CD14-positive monocyte (primary cell): ENCODE data around the gene CCN2. TPM values are rescaled to one million over a fixed set of nuclear protein-coding genes. Genes with fewer than 3 reads are reported as not detected.

Source experiments
- DNase-seq, 3 donors: peaks; one replicate each; pipeline ENCODE4 v3.0.0-alpha.2; 2011 to 2022
- H2AFZ ChIP-seq: 2 replicates; pipeline ENCODE4 v1.6.0; 2012; ENCODE audit warnings: mild to moderate bottlenecking, low read depth, low read length, inconsistent platforms; ENCODE audit not compliant: insufficient read depth, poor library complexity, severe bottlenecking
- H3K27ac ChIP-seq, 2 donors: 1 replicate in 1 of 2; 2 replicates in 1 of 2; pipeline ENCODE4 v1.5.1; 2012 to 2013; ENCODE audit warnings: low read length in 2 of 2, control low read depth in 1 of 2, inconsistent platforms in 1 of 2, low read depth in 1 of 2, mild to moderate bottlenecking in 1 of 2
- H3K27me3 ChIP-seq, 2 donors: one replicate each; pipeline versions ENCODE4 v1.6.0 to v1.6.1; 2011 to 2013; ENCODE audit warnings: low read length in 2 of 2; ENCODE audit not compliant: control insufficient read depth in 2 of 2, insufficient read depth in 2 of 2
- H3K36me3 ChIP-seq, 2 donors: replicated peaks in 1 of 2; 1 replicate in 1 of 2; 2 replicates in 1 of 2; pipeline versions ENCODE4 v1.5.1 to v1.6.1; 2012 to 2013; ENCODE audit warnings: low read length in 2 of 2, control low read depth in 1 of 2, inconsistent platforms in 1 of 2, mild to moderate bottlenecking in 1 of 2; ENCODE audit not compliant: insufficient read depth in 2 of 2, control insufficient read depth in 1 of 2
- H3K4me1 ChIP-seq, 2 donors: 1 replicate in 1 of 2; 2 replicates in 1 of 2; pipeline versions ENCODE4 v1.5.1 to v1.6.1; 2012 to 2013; ENCODE audit warnings: low read length in 2 of 2, control low read depth in 1 of 2, inconsistent platforms in 1 of 2, mild to moderate bottlenecking in 1 of 2, moderate library complexity in 1 of 2; ENCODE audit not compliant: insufficient read depth in 2 of 2, control insufficient read depth in 1 of 2
- H3K4me2 ChIP-seq: replicated peaks from 2 replicates; pipeline ENCODE3; 2012; ENCODE audit warnings: low read length, moderate library complexity, mild to moderate bottlenecking; ENCODE audit not compliant: poor library complexity, severe bottlenecking; ENCODE audit errors: extremely low read depth
- H3K4me3 ChIP-seq, 3 experiments: fragments of 200-600 bp in 1 of 3; sonication (generic) in 1 of 3; replicated peaks in 1 of 3; 1 replicate in 2 of 3; 2 replicates in 1 of 3; pipeline ENCODE4 v1.5.1; 2011 to 2013; ENCODE audit warnings: low read length in 3 of 3, mild to moderate bottlenecking in 3 of 3, control low read depth in 2 of 3, low read depth in 2 of 3, inconsistent platforms in 1 of 3, moderate library complexity in 1 of 3
- H3K79me2 ChIP-seq: 2 replicates; pipeline ENCODE4 v1.6.0; 2012; ENCODE audit warnings: mild to moderate bottlenecking, control low read depth, inconsistent platforms, low read length, moderate library complexity; ENCODE audit not compliant: insufficient read depth
- H3K9ac ChIP-seq: 2 replicates; pipeline ENCODE4 v1.6.0; 2017; ENCODE audit warnings: low read length, mild to moderate bottlenecking; ENCODE audit not compliant: insufficient read depth, poor library complexity, severe bottlenecking
- H3K9me3 ChIP-seq, 2 donors: replicated peaks in 1 of 2; 1 replicate in 1 of 2; 2 replicates in 1 of 2; pipeline versions ENCODE4 v1.5.1 to v1.6.1; 2012 to 2013; ENCODE audit warnings: low read length in 2 of 2, control low read depth in 1 of 2; ENCODE audit not compliant: control insufficient read depth in 1 of 2, insufficient read depth in 1 of 2
- H4K20me1 ChIP-seq: 2 replicates; pipeline ENCODE4 v1.6.0; 2012; ENCODE audit warnings: mild to moderate bottlenecking, low read length, control low read depth, moderate library complexity; ENCODE audit not compliant: insufficient read depth
- H3K27ac Mint-ChIP-seq, 7 donors: one replicate each; pipeline ENCODE4 v1.8.0; 2020; ENCODE audit warnings: mild to moderate bottlenecking in 7 of 7, mixed read lengths in 7 of 7, moderate library complexity in 6 of 7, inconsistent platforms in 2 of 7
- H3K27me3 Mint-ChIP-seq, 3 donors: one replicate each; pipeline ENCODE4 v1.8.0; 2021 to 2022; ENCODE audit warnings: low read depth in 3 of 3, mild to moderate bottlenecking in 3 of 3, mixed read lengths in 3 of 3, moderate library complexity in 3 of 3, inconsistent platforms in 1 of 3
- H3K36me3 Mint-ChIP-seq, 2 donors: one replicate each; pipeline ENCODE4 v1.8.0; 2020; ENCODE audit warnings: mixed read lengths in 2 of 2, inconsistent platforms in 1 of 2, mild to moderate bottlenecking in 1 of 2
- H3K4me1 Mint-ChIP-seq: one replicate; pipeline ENCODE4 v1.8.0; 2020; ENCODE audit warnings: mild to moderate bottlenecking, mixed read lengths
- H3K4me3 Mint-ChIP-seq, 2 donors: one replicate each; pipeline ENCODE4 v1.8.0; 2020; ENCODE audit warnings: mild to moderate bottlenecking in 2 of 2, mixed read lengths in 2 of 2, moderate library complexity in 1 of 2
- H3K9me3 Mint-ChIP-seq, 7 donors: one replicate each; pipeline ENCODE4 v1.8.0; 2020 to 2022; ENCODE audit warnings: mixed read lengths in 7 of 7, mild to moderate bottlenecking in 6 of 7, moderate library complexity in 6 of 7, inconsistent platforms in 2 of 7
- CTCF ChIP-seq: fragments of 200-600 bp; IDR thresholded peaks from one replicate; pipeline ENCODE4 v1.8.0; 2022; ENCODE audit warnings: antibody characterized with exemption, mild to moderate bottlenecking
- WGBS: methylation state at CpG from one replicate; pipeline ENCODE4 v1.1.5; 2013; ENCODE audit warnings: missing lambda C conversion rate; ENCODE audit not compliant: insufficient coverage; 5-methylcytosine and 5-hydroxymethylcytosine counted together
- intact Hi-C, 2 donors: fragments of 100-400 bp; cut with micrococcal nuclease; formaldehyde crosslinking; loops; one replicate each; pipeline versions ENCODE4 v1.15.0 to v1.15.1; 2023
- polyA plus RNA-seq, 3 donors: library from polyadenylated mRNA; depleted of rRNA in 1 of 3; unstranded in 2 of 3; stranded (reverse) in 1 of 3; fragments of 300-500 nt in 2 of 3; fragments of >200 nt in 1 of 3; fragmentation: Illumina TruSeq in 2 of 3; gene quantifications; 1 replicate in 2 of 3; 2 replicates in 1 of 3; pipeline ENCODE4 v1.2.3, GENCODE V29; 2012 to 2021

The CCN2 gene
- polyA plus RNA-seq, 3 donors = not detected

DNA sequence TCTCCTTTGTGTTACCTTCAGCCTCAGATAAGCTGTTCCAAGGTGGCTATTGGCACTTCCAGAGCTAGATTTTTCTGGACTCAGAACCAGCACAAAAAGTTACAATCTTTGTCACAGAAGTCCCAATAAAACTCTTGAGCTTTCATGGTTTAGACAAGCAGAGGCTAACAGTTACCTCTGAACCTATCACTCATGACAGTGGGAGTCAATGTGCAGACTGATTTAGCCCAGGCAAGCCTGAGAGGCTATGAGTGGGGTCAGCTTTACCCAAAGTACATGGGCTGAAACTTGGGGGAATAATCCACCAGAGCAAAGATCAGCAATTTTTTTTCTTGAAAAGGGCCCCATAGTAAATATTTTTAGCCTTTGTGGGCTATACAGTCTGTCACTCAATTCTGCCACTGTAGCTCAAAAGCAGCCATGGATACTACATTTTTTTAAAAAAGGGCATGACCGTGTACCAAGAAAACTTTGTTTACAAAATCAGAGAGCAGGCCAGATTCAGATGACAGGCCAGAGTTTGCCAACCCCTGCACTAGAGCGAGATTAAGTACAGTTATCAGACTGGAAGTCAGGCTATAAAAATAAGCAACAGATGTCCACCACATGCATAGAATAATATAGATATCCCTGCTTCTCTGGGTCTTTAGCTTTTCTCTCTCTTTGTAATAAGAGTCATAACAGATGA lies 20.0 kb downstream of the CCN2 start:
- no peak overlapping the region for H3K4me3 Mint-ChIP-seq
- Histone ChIP-seq H2AFZ (no peak overlapping the region), H3K27me3 (peaks cover 0 to 4% of the 10 kb centered on the region in 2 donors), H3K27ac (no peak overlapping the region), H3K36me3 (no peaks in the 10 kb centered on the region), H4K20me1 (no peaks in the 10 kb centered on the region), H3K4me3 (no peak overlapping the region), H3K9me3 (no peaks in the 10 kb centered on the region), H3K9ac (no peak overlapping the region), H3K79me2 (no peaks in the 10 kb centered on the region), H3K4me1 (no peaks in the 10 kb centered on the region), H3K4me2 (no peak overlapping the region)
- H3K4me1 Mint-ChIP-seq = no peaks in the 10 kb centered on the region
- 86% methylated on average over 1 of the region's 2 CpGs for WGBS
- peaks cover 10 to 18% (median 10%) of the 10 kb centered on the region in 3 donors for H3K27me3 Mint-ChIP-seq
- no peak overlapping the region for H3K27ac Mint-ChIP-seq
- no peak for TF ChIP-seq CTCF
- DNase-seq = no peak
- intact Hi-C loops = no loop called here
- H3K9me3 Mint-ChIP-seq = peaks cover 0 to 1% (median 0%) of the 10 kb centered on the region in 7 donors
- no peaks in the 10 kb centered on the region for H3K36me3 Mint-ChIP-seq

- intact Hi-C loops = no loop called here
- peaks cover 0 to 4% of the 10 kb centered on the region in 2 donors for H3K27me3 ChIP-seq
- Mint-ChIP-seq H3K4me3 (no peak overlapping the region), H3K36me3 (no peaks in the 10 kb centered on the region), H3K27ac (no peak overlapping the region), H3K27me3 (peaks cover 8 to 18% (median 10%) of the 10 kb centered on the region in 3 donors), H3K9me3 (peaks cover 0 to under 1% (median 0%) of the 10 kb centered on the region in 7 donors), H3K4me1 (no peaks in the 10 kb centered on the region)
- DNase-seq = no peak
- no peak overlapping the region for H3K9ac ChIP-seq
- no peak overlapping the region for H3K27ac ChIP-seq
- no peaks in the 10 kb centered on the region for H3K36me3 ChIP-seq
- H4K20me1 ChIP-seq = no peaks in the 10 kb centered on the region
- no CpG with 5 or more reads among the region's 1 CpG for WGBS
- H3K4me2 ChIP-seq = no peak overlapping the region
- H3K79me2 ChIP-seq = no peaks in the 10 kb centered on the region
- H3K9me3 ChIP-seq = no peaks in the 10 kb centered on the region
- no peak for TF ChIP-seq CTCF
- no peak overlapping the region for H3K4me3 ChIP-seq
- no peaks in the 10 kb centered on the region for H3K4me1 ChIP-seq
- H2AFZ ChIP-seq = no peak overlapping the region
Observed at GRCh38 chr6:131929976-131930375, 21.2 kb downstream of the CCN2 start.
